Left ventricle myocardium inferior (tissue), 1 donor: ENCODE results near the gene C2orf68. TPM values are rescaled to one million over a fixed set of nuclear protein-coding genes. Genes with fewer than 3 reads are reported as not detected.

Source experiments
- DNase-seq: peaks from one replicate; pipeline ENCODE4 v3.0.0-alpha.2; 2020
- H3K27ac ChIP-seq: fragments of 200-600 bp; replicated peaks from 2 replicates; pipeline ENCODE4 v1.8.0; 2021
- H3K27me3 ChIP-seq: fragments of 200-600 bp; 2 replicates; pipeline ENCODE4 v1.8.0; 2021; ENCODE audit warnings: low read depth
- H3K36me3 ChIP-seq: fragments of 200-600 bp; 2 replicates; pipeline ENCODE4 v1.8.0; 2021
- H3K4me1 ChIP-seq: fragments of 200-600 bp; 2 replicates; pipeline ENCODE4 v1.8.0; 2021
- H3K4me3 ChIP-seq: fragments of 200-600 bp; 2 replicates; pipeline ENCODE4 v1.8.0; 2021; ENCODE audit warnings: mild to moderate bottlenecking, moderate library complexity
- H3K9me3 ChIP-seq: fragments of 200-600 bp; replicated peaks from 2 replicates; pipeline ENCODE4 v1.8.0; 2021
- CTCF ChIP-seq: fragments of 200-600 bp; IDR thresholded peaks from 2 replicates; pipeline ENCODE4 v1.8.0; 2021; ENCODE audit warnings: antibody characterized with exemption, mild to moderate bottlenecking, borderline replicate concordance
- intact Hi-C: fragments of 100-400 bp; cut with micrococcal nuclease; formaldehyde crosslinking; loops from one replicate; pipeline ENCODE4 v1.11.0; 2022
- total RNA-seq: library from RNA; stranded (reverse); fragmentation: NEBNext Ultra II Directional; extraction: Animal tissue kit (Norgen Biotek cat#: 25700); gene quantifications from one replicate; pipeline ENCODE4 v1.2.1, GENCODE V29; 2021
- donor health status: DM: no; HTN: yes; CAD: no; lungs with severe emphysema.

The C2orf68 gene
- total RNA-seq, 1 donor from 2014 or later, result 25.1 TPM

DNA sequence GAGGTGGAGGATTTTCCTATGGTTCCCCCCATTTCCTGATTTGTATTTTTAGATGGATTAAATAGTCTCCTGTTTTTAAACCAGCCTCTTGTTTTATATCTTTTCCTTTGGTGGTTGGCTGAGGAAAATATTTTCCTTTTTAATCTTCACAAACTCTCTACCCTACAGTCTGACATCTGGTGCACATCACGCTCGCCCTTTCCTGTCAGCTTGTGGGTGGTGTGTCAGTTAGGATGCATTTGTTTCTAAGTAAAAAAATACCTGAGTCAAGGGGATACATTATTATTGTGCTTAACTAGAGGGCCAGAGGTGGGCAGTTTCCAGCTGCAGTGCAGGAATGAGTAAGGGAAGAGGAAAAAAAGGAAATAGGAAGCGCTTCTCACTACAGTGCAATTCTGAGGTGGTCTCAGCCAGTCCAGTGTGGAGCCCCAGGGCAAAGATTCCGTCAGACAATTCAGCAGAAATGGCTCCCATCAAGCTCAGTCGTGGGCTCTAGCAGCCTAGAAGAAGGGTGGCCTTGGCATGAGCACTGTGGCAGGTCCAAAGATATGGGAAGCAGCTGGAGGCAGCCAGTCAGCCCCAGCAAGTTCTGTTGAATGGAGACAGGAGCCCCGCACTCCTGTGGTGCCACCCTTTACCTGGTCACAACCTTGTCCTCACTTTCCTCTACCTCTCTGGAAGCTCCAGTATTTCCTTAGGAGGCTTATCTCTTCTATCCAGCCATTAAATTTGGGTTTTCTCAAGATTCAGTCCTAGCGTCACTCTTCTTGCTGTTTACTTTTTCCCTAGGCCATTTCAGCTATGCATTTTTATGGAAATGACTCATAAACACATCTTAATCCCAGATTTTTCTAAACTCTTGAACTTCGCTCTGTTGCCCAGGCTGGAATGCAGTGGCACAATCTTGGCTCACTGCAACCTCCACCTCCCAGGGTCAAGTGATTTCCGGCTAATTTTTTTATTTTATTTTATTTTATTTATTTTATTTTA lies 37.6 kb upstream of the C2orf68 start:
- Histone ChIP-seq H3K4me3 (no peak overlapping the region), H3K36me3 (peaks cover 95% of the 10 kb centered on the region), H3K27me3 (no peaks in the 10 kb centered on the region), H3K9me3 (no peaks in the 10 kb centered on the region), H3K27ac (peak overlapping the region; percentile 54), H3K4me1 (peaks cover 16% of the 10 kb centered on the region)
- TF ChIP-seq CTCF, result no peak
- no peak for DNase-seq
- intact Hi-C loops, result loop anchor here (10.0 kb wide), 1 partner anchor 55 kb away; no protein-coding TSS in a partner anchor

DNA sequence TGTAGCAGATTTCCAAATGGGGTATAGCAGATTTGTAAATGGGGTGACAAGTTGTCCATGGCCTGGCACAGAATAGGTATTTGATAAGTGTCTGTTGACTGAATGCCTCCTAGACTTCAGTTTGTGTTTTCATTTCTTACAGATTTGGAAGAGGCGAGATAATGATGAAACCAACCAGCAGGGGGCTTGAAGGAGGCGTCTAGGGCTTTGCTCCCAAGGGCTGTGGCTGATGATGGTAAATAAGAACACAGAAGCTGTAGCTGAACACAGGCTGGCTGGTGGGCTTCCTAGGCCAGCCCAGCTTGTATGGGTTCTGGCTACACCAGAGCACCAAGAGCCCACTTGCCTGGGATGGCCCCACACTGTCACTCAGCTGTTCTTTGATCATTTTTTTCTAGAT lies 36.8 kb upstream of the C2orf68 start:
- H3K9me3 ChIP-seq, result no peaks in the 10 kb centered on the region
- intact Hi-C loops, result loop anchor here (10.0 kb wide), 1 partner anchor 56 kb away; no protein-coding TSS in a partner anchor
- H3K4me3 ChIP-seq, result no peak overlapping the region
- no peaks in the 10 kb centered on the region for H3K27me3 ChIP-seq
- H3K27ac ChIP-seq, result peak overlapping the region; percentile 54
- peaks cover 95% of the 10 kb centered on the region for H3K36me3 ChIP-seq
- peak; percentile 57 for TF ChIP-seq CTCF
- DNase-seq, result no peak
- H3K4me1 ChIP-seq, result peaks cover 16% of the 10 kb centered on the region

- peaks cover 16% of the 10 kb centered on the region for H3K4me1 ChIP-seq
- no peak for TF ChIP-seq CTCF
- intact Hi-C loops, result loop anchor here (10.0 kb wide), 1 partner anchor 57 kb away; no protein-coding TSS in a partner anchor
Measured at GRCh38 chr2:85647823-85648526, 36.1 kb upstream of the C2orf68 start.

DNA sequence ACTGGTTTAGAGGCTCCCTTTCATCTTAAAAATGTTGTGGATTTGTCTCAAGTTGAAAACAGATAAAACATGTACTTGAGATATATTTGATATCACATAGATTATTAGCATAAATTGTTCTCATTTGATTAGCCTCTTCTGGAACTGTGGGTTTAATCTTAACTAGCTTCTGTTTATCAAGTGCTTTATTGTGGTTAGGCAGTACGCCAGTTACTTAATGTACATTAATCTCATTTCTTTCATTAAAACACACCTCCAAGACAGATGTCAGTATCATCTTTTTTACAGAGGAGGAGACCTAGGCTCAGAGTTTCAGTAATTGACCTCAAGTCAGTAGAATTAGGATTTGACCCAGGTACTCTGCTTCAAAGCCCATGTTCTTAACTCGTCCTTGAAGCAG lies 34.3 kb upstream of the C2orf68 start:
- Histone ChIP-seq H3K27me3 (no peaks in the 10 kb centered on the region), H3K4me3 (no peak overlapping the region), H3K27ac (no peak overlapping the region), H3K36me3 (peaks cover 99% of the 10 kb centered on the region), H3K4me1 (peaks cover 16% of the 10 kb centered on the region), H3K9me3 (no peaks in the 10 kb centered on the region)
- DNase-seq, result no peak
- intact Hi-C loops, result loop anchor here (10.0 kb wide), 1 partner anchor 59 kb away; no protein-coding TSS in a partner anchor
- no peak for TF ChIP-seq CTCF

More at GRCh38 chr2:85647823-85648526, 36.1 kb upstream of the C2orf68 start:
- DNase-seq, result no peak
- Histone ChIP-seq H3K4me3 (no peak overlapping the region), H3K27ac (no peak overlapping the region), H3K9me3 (no peaks in the 10 kb centered on the region), H3K36me3 (peaks cover 95% of the 10 kb centered on the region), H3K27me3 (no peaks in the 10 kb centered on the region)

DNA sequence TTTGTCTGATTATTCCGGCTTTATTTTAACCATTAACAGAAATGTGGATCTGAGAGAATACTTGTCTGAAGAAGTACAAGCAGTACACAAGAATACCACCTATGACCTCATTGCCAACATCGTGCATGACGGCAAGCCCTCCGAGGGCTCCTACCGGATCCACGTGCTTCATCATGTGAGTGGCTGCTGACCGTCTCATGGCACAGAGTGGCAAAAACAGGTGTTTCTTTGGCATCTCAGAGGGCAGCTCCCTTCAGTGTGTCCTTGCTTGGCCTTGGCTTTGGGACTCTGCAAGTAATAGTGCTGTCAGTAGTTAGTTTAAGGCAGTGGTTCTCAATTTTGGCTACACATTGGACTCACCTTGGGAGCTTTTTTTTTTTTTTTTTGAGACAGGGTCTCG lies 33.0 kb upstream of the C2orf68 start:
- no peak for TF ChIP-seq CTCF
- Histone ChIP-seq H3K9me3 (no peaks in the 10 kb centered on the region), H3K27ac (no peak overlapping the region), H3K27me3 (no peaks in the 10 kb centered on the region), H3K4me1 (peaks cover 15% of the 10 kb centered on the region), H3K36me3 (peaks cover 100% of the 10 kb centered on the region), H3K4me3 (no peak overlapping the region)
- intact Hi-C loops, result loop anchor here (10.0 kb wide), 1 partner anchor 60 kb away; no protein-coding TSS in a partner anchor
- DNase-seq, result no peak
